CD14-positive monocyte (primary cell): Measurements from ENCODE around the gene NTNG1. TPM values are rescaled to one million over a fixed set of nuclear protein-coding genes. Genes with fewer than 3 reads are reported as not detected.

Source experiments
- DNase-seq, 3 donors: peaks; one replicate each; pipeline ENCODE4 v3.0.0-alpha.2; 2011 to 2022
- H2AFZ ChIP-seq: 2 replicates; pipeline ENCODE4 v1.6.0; 2012; ENCODE audit warnings: mild to moderate bottlenecking, low read depth, low read length, inconsistent platforms; ENCODE audit not compliant: insufficient read depth, poor library complexity, severe bottlenecking
- H3K27ac ChIP-seq, 2 donors: 1 replicate in 1 of 2; 2 replicates in 1 of 2; pipeline ENCODE4 v1.5.1; 2012 to 2013; ENCODE audit warnings: low read length in 2 of 2, control low read depth in 1 of 2, inconsistent platforms in 1 of 2, low read depth in 1 of 2, mild to moderate bottlenecking in 1 of 2
- H3K27me3 ChIP-seq, 2 donors: one replicate each; pipeline versions ENCODE4 v1.6.0 to v1.6.1; 2011 to 2013; ENCODE audit warnings: low read length in 2 of 2; ENCODE audit not compliant: control insufficient read depth in 2 of 2, insufficient read depth in 2 of 2
- H3K36me3 ChIP-seq, 2 donors: replicated peaks in 1 of 2; 1 replicate in 1 of 2; 2 replicates in 1 of 2; pipeline versions ENCODE4 v1.5.1 to v1.6.1; 2012 to 2013; ENCODE audit warnings: low read length in 2 of 2, control low read depth in 1 of 2, inconsistent platforms in 1 of 2, mild to moderate bottlenecking in 1 of 2; ENCODE audit not compliant: insufficient read depth in 2 of 2, control insufficient read depth in 1 of 2
- H3K4me1 ChIP-seq, 2 donors: 1 replicate in 1 of 2; 2 replicates in 1 of 2; pipeline versions ENCODE4 v1.5.1 to v1.6.1; 2012 to 2013; ENCODE audit warnings: low read length in 2 of 2, control low read depth in 1 of 2, inconsistent platforms in 1 of 2, mild to moderate bottlenecking in 1 of 2, moderate library complexity in 1 of 2; ENCODE audit not compliant: insufficient read depth in 2 of 2, control insufficient read depth in 1 of 2
- H3K4me2 ChIP-seq: replicated peaks from 2 replicates; pipeline ENCODE3; 2012; ENCODE audit warnings: low read length, moderate library complexity, mild to moderate bottlenecking; ENCODE audit not compliant: poor library complexity, severe bottlenecking; ENCODE audit errors: extremely low read depth
- H3K4me3 ChIP-seq, 3 experiments: fragments of 200-600 bp in 1 of 3; sonication (generic) in 1 of 3; replicated peaks in 1 of 3; 1 replicate in 2 of 3; 2 replicates in 1 of 3; pipeline ENCODE4 v1.5.1; 2011 to 2013; ENCODE audit warnings: low read length in 3 of 3, mild to moderate bottlenecking in 3 of 3, control low read depth in 2 of 3, low read depth in 2 of 3, inconsistent platforms in 1 of 3, moderate library complexity in 1 of 3
- H3K79me2 ChIP-seq: 2 replicates; pipeline ENCODE4 v1.6.0; 2012; ENCODE audit warnings: mild to moderate bottlenecking, control low read depth, inconsistent platforms, low read length, moderate library complexity; ENCODE audit not compliant: insufficient read depth
- H3K9ac ChIP-seq: 2 replicates; pipeline ENCODE4 v1.6.0; 2017; ENCODE audit warnings: low read length, mild to moderate bottlenecking; ENCODE audit not compliant: insufficient read depth, poor library complexity, severe bottlenecking
- H3K9me3 ChIP-seq, 2 donors: replicated peaks in 1 of 2; 1 replicate in 1 of 2; 2 replicates in 1 of 2; pipeline versions ENCODE4 v1.5.1 to v1.6.1; 2012 to 2013; ENCODE audit warnings: low read length in 2 of 2, control low read depth in 1 of 2; ENCODE audit not compliant: control insufficient read depth in 1 of 2, insufficient read depth in 1 of 2
- H4K20me1 ChIP-seq: 2 replicates; pipeline ENCODE4 v1.6.0; 2012; ENCODE audit warnings: mild to moderate bottlenecking, low read length, control low read depth, moderate library complexity; ENCODE audit not compliant: insufficient read depth
- H3K27ac Mint-ChIP-seq, 7 donors: one replicate each; pipeline ENCODE4 v1.8.0; 2020; ENCODE audit warnings: mild to moderate bottlenecking in 7 of 7, mixed read lengths in 7 of 7, moderate library complexity in 6 of 7, inconsistent platforms in 2 of 7
- H3K27me3 Mint-ChIP-seq, 3 donors: one replicate each; pipeline ENCODE4 v1.8.0; 2021 to 2022; ENCODE audit warnings: low read depth in 3 of 3, mild to moderate bottlenecking in 3 of 3, mixed read lengths in 3 of 3, moderate library complexity in 3 of 3, inconsistent platforms in 1 of 3
- H3K36me3 Mint-ChIP-seq, 2 donors: one replicate each; pipeline ENCODE4 v1.8.0; 2020; ENCODE audit warnings: mixed read lengths in 2 of 2, inconsistent platforms in 1 of 2, mild to moderate bottlenecking in 1 of 2
- H3K4me1 Mint-ChIP-seq: one replicate; pipeline ENCODE4 v1.8.0; 2020; ENCODE audit warnings: mild to moderate bottlenecking, mixed read lengths
- H3K4me3 Mint-ChIP-seq, 2 donors: one replicate each; pipeline ENCODE4 v1.8.0; 2020; ENCODE audit warnings: mild to moderate bottlenecking in 2 of 2, mixed read lengths in 2 of 2, moderate library complexity in 1 of 2
- H3K9me3 Mint-ChIP-seq, 7 donors: one replicate each; pipeline ENCODE4 v1.8.0; 2020 to 2022; ENCODE audit warnings: mixed read lengths in 7 of 7, mild to moderate bottlenecking in 6 of 7, moderate library complexity in 6 of 7, inconsistent platforms in 2 of 7
- CTCF ChIP-seq: fragments of 200-600 bp; IDR thresholded peaks from one replicate; pipeline ENCODE4 v1.8.0; 2022; ENCODE audit warnings: antibody characterized with exemption, mild to moderate bottlenecking
- WGBS: methylation state at CpG from one replicate; pipeline ENCODE4 v1.1.5; 2013; ENCODE audit warnings: missing lambda C conversion rate; ENCODE audit not compliant: insufficient coverage; 5-methylcytosine and 5-hydroxymethylcytosine counted together
- intact Hi-C, 2 donors: fragments of 100-400 bp; cut with micrococcal nuclease; formaldehyde crosslinking; loops; one replicate each; pipeline versions ENCODE4 v1.15.0 to v1.15.1; 2023
- polyA plus RNA-seq, 3 donors: library from polyadenylated mRNA; depleted of rRNA in 1 of 3; unstranded in 2 of 3; stranded (reverse) in 1 of 3; fragments of 300-500 nt in 2 of 3; fragments of >200 nt in 1 of 3; fragmentation: Illumina TruSeq in 2 of 3; gene quantifications; 1 replicate in 2 of 3; 2 replicates in 1 of 3; pipeline ENCODE4 v1.2.3, GENCODE V29; 2012 to 2021

The NTNG1 gene
- polyA plus RNA-seq, 3 donors, result not detected

GRCh38 chr1:107419003-107419402, 278.2 kb downstream of the NTNG1 start:
- Histone ChIP-seq H3K27ac (no peak overlapping the region), H3K79me2 (no peaks in the 10 kb centered on the region), H3K9ac (no peak overlapping the region), H3K4me1 (no peaks in the 10 kb centered on the region), H2AFZ (no peak overlapping the region), H3K4me3 (no peak overlapping the region), H3K27me3 (no peaks in the 10 kb centered on the region), H4K20me1 (no peaks in the 10 kb centered on the region), H3K36me3 (no peaks in the 10 kb centered on the region), H3K4me2 (no peak overlapping the region), H3K9me3 (no peaks in the 10 kb centered on the region)
- DNase-seq, result no peak
- Mint-ChIP-seq H3K36me3 (no peaks in the 10 kb centered on the region), H3K27me3 (peaks cover 0 to 5% (median 3%) of the 10 kb centered on the region in 3 donors), H3K9me3 (peaks cover 0 to 4% (median 0%) of the 10 kb centered on the region in 7 donors), H3K4me1 (peaks cover 3% of the 10 kb centered on the region), H3K4me3 (no peak overlapping the region), H3K27ac (no peak overlapping the region)
- 100% methylated on average over 1 of the region's 2 CpGs for WGBS
- TF ChIP-seq CTCF, result no peak
- intact Hi-C loops, result no loop called here

- Mint-ChIP-seq H3K27me3 (peaks cover 1 to 10% (median 6%) of the 10 kb centered on the region in 3 donors), H3K27ac (no peak overlapping the region), H3K4me3 (no peak overlapping the region), H3K9me3 (peaks cover 0 to 5% (median 0%) of the 10 kb centered on the region in 7 donors), H3K36me3 (no peaks in the 10 kb centered on the region), H3K4me1 (peaks cover 3% of the 10 kb centered on the region)
- WGBS, result no CpG with 5 or more reads among the region's 1 CpG
- Histone ChIP-seq H3K27me3 (no peaks in the 10 kb centered on the region), H4K20me1 (no peaks in the 10 kb centered on the region), H3K9me3 (no peaks in the 10 kb centered on the region), H3K4me1 (no peaks in the 10 kb centered on the region), H3K4me3 (no peak overlapping the region), H3K27ac (no peak overlapping the region), H2AFZ (no peak overlapping the region), H3K36me3 (no peaks in the 10 kb centered on the region), H3K79me2 (no peaks in the 10 kb centered on the region), H3K4me2 (no peak overlapping the region), H3K9ac (no peak overlapping the region)
- DNase-seq, result no peak
- intact Hi-C loops, result no loop called here
- TF ChIP-seq CTCF, result no peak
These were observed 282.1 kb downstream of the NTNG1 start for GRCh38 chr1:107422901-107423300.
